Activated T-helper 1 cell treated with Interleukin-2 at 50 U/mL for 16 hours (primary cell): Measurements from ENCODE around the gene STXBP6.

Experiments
- DNase-seq: peaks from one replicate; pipeline ENCODE4 v3.0.0-alpha.2; 2020; ENCODE audit warnings: low read depth

The STXBP6 gene

GRCh38 chr14:24883576-24883975 lies 166.4 kb downstream of the STXBP6 start:
- DNase-seq: no peak

GRCh38 chr14:24881116-24881893 lies 168.6 kb downstream of the STXBP6 start:
- no peak for DNase-seq

DNA sequence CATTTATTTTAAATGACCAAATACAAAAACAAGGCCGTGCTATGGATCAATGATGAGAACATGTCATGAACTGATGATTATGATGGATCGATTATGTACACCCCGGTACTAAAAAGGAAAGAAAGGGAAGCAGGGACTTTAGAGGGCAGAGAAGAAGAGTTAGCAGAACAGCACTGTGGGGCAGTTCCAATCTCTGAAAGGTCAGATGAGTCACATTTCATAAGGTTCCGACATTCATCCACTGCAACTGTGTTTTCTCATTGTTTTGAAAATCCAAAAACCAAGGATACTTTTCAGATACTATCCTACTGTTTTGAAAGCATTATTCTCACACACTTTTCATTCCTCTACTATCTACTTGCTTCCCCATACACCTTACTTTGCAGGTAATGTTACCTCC lies 169.3 kb downstream of the STXBP6 start:
- no peak for DNase-seq

DNA sequence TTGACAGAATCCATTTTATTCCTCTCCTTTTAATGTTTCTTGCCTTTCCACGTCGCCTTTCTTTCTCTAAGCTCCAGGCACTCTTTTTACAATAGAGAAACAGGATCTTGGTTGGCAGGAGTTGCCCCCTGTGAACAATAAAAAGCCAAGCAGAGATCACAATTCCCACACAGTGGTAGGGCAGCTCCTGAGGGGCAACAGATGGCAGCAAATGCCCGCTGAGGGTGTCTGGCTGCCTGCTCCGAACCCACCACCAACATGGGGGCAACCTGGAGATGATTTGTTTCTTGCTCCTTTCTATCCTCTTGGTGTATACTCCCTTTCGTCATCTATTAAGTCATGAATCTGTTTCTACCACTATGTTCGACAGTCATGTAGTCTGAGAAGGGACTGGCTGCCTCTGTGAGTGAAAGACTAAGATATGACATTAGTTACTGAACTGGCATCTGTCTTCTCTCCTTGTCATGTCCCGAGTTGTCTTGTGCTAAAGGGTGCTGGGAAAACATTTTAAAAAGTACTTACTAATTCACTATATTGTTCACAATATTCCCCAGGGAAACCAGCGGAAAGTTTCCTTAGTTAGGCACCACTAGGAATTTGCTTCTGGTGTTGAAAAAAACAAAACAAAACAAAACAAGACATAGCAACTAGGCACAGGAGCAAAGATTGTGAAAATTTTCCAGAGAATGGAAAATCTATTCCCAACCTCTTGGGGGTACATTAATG lies 170.1 kb downstream of the STXBP6 start:
- no peak for DNase-seq

DNA sequence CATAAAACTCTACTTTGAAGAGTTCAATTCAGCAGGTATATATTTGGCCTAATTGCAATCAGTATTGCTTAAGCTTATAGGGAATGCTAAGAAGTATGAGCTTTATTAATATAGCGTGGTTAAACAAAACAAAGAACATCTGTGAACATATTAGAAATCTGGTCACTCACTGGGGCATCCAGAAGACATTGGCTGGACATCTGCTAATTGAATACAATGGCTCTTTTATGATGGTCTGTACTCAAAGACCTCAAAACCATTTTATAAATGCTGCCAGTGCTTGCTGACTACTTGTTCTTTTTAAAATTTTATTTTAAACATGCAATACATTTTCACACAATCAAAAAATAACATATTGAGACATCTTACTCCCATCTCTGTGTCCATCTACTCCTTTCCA lies 173.0 kb downstream of the STXBP6 start:
- DNase-seq: no peak

DNA sequence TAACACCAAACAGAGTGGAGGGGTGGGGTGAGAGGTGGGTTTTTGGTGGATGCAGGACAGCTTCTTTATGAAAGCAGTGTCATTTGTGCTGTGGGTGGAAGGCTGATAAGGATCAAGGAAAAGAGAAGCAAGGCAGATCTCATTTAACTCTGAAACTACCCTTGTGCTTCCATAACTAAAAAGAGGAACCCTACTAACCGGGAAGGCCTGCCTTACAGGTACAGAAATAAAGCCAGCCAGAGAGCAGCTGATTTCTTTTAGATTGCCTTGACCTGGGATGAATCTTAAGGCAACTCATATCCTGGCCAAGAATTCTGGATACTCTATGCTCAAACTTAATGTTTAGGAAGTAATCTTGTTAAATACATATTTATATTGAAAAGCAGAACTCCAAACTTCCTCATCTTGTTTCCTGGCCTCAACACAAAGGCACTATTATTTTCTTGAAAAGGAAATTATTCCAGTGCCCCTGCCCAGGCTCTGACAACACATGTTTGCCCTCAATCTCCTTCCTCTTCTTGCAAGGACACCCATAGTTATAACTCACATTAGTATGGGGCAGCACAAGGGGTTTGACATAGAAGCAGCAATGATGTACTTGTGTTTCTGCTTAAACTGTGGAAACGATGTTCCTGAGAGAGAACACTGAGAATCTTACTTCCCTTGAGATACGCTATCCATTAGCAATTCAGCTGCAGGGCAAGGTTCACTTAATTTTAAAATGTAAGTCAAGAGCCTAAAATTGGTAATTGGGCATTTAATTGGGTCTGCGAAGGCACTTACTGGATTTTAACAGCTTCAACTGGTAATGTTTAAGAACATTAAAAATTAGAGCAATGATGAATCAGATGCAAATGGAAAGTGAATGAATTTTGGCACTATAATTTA lies 173.7 kb downstream of the STXBP6 start:
- DNase-seq: no peak

- DNase-seq: no peak
Measured at GRCh38 chr14:24875203-24875838, 174.6 kb downstream of the STXBP6 start.

- DNase-seq: no peak
Measured at GRCh38 chr14:24874514-24875202, 175.3 kb downstream of the STXBP6 start.

DNA sequence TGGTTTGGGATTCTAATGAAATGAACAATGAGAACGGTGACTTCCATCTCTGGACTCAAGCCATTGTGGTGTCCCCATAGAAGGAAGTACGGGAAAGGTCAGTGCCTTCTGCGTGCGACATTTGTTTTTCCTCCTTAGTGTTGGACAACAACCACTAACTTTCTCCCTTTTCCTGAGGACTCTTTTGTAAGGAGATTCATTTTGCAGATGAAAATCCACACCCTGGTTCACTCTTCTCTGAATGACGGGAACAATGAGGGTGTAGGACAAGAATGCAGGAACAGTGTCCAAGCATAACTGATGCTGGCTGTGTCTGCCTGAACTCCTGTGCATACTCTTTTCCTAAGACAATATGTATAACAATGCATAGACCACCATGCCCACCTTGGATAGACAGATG lies 176.4 kb downstream of the STXBP6 start:
- DNase-seq: no peak

- DNase-seq: no peak
Measured at GRCh38 chr14:24870949-24871701, 178.8 kb downstream of the STXBP6 start.

GRCh38 chr14:24868389-24868788 lies 181.6 kb downstream of the STXBP6 start:
- no peak for DNase-seq

GRCh38 chr14:24866067-24866639 lies 183.8 kb downstream of the STXBP6 start:
- DNase-seq: no peak

GRCh38 chr14:24863968-24864684 lies 185.8 kb downstream of the STXBP6 start:
- no peak for DNase-seq

DNA sequence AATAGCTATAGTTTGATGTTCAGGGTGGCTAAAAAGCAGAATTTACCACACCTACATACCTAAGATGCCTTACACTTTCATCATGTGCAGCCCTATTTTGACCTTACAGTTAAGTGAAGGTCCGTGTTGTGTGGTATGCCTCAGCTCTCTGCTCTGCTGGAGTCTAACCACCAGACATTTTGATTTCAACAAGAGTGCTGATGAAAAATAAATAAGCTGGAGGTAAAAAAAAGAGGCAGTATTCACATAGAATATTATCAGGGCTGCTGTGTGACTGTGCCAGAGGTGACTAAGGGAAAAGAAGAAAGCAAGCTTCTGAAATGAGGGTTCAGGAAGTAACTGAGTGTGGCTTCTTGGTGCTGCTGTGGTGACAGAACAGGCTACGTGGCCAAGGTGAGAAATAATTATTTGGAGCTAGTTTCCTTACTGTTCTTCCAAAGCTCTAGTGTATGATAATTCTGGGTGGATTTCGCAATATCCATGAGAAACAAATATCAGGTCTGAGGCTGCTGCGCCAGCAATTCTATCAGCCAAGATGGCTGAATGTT lies 188.8 kb downstream of the STXBP6 start:
- no peak for DNase-seq

GRCh38 chr14:24859559-24859958 lies 190.4 kb downstream of the STXBP6 start:
- no peak for DNase-seq

DNA sequence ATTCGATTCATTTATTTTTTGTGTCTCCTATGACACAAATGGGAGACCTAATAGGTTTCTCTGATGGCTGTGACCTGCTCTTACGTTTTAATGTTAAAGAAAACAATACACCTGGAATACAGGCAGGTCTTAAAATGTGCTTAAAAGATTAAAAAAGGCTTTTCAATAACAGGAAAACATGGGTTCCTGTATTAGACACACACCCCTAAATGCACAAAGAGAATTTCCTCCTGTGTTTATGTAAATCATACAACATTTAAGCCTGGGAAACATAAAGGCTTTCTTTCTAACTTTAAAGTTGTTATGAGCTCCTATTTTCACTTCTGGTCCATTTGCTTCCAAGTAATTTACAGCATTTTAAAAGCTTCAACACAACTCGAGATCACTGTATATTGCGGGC lies 191.3 kb downstream of the STXBP6 start:
- no peak for DNase-seq

DNA sequence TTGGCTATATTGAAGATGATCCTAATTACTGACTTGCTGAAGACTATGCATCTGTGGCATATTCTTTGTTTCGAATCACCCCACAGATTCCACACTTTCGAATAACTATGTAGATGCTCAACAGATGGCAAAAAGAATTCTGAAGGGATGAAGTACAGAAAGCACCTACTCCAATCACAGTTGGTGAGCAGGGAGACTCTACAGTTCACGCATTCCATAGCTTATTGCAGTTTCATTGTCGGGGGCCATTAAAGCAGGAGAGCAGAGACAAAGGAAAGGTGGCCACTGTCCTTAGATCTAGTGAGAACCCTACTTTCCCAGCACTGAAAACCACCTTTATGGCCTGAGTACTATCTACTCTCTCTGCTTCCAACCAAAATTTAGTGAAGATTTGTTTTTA lies 191.9 kb downstream of the STXBP6 start:
- no peak for DNase-seq

- no peak for DNase-seq
Measured at GRCh38 chr14:24857277-24857676, 192.7 kb downstream of the STXBP6 start.

- no peak for DNase-seq
Measured at GRCh38 chr14:24853446-24853845, 196.5 kb downstream of the STXBP6 start.
